ENCODE results near the gene SMYD2. TPM values are rescaled to one million over a fixed set of nuclear protein-coding genes. Genes with fewer than 3 reads are reported as not detected.

SMYD2 gene
- total RNA-seq, 1 donor from 2014 or later: 41.6 TPM

DNA sequence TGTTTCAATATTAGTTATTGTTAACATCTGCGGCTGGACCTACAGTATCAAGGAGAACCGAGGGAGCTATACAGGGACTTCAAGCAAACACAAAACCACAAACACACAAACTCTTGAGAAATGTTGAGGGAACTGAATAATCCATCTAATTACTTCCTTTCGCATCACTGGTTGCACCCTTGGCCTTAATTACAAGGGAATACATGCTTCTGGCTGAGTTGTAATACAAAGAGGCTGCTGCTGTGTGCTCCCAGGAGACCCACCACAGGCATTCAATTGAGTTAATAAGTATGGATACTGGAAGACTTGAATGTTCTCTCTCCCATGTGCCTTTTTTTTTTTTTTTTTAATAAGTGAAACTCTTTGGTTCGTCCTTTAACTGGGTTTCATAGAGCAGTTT lies 16.8 kb upstream of the SMYD2 start:
- H3K27me3 ChIP-seq (ENCODE audit: low read depth): peaks cover 72% of the 10 kb centered on the region
- intact Hi-C loops (cut with DNase I): loop anchor here (5.0 kb wide), 1 partner anchor 63 kb away; no protein-coding TSS in a partner anchor
- ATAC-seq: no peak

DNA sequence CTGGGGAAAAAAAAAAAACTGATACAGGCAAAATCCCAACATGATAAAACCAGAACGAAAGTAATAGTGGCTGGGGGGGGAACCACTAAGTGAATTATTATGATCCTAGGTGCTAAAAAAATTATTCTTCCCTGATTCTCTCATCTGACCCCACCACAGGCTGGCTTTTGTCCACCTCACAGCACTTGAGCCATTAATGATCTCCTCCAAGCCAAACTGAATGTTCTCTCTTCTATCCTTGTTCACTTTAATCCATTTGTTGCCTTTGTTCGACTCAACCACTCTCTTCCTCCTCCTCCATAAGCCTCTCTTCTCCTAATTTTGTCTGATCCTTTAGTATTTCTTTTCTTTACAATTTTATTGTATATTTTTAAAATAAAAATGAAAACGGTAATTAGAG lies 16.0 kb upstream of the SMYD2 start:
- intact Hi-C loops (cut with DNase I): loop anchor here (5.0 kb wide), 1 partner anchor 62 kb away; no protein-coding TSS in a partner anchor

More for the DNA sequence above, 16.8 kb upstream of the SMYD2 start:
- H3K27ac ChIP-seq: no peak overlapping the region
- H3K9me3 ChIP-seq: no peaks in the 10 kb centered on the region
- TF ChIP-seq, protein P1, sequence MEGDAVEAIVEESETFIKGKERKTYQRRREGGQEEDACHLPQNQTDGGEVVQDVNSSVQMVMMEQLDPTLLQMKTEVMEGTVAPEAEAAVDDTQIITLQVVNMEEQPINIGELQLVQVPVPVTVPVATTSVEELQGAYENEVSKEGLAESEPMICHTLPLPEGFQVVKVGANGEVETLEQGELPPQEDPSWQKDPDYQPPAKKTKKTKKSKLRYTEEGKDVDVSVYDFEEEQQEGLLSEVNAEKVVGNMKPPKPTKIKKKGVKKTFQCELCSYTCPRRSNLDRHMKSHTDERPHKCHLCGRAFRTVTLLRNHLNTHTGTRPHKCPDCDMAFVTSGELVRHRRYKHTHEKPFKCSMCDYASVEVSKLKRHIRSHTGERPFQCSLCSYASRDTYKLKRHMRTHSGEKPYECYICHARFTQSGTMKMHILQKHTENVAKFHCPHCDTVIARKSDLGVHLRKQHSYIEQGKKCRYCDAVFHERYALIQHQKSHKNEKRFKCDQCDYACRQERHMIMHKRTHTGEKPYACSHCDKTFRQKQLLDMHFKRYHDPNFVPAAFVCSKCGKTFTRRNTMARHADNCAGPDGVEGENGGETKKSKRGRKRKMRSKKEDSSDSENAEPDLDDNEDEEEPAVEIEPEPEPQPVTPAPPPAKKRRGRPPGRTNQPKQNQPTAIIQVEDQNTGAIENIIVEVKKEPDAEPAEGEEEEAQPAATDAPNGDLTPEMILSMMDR (IDR thresholded peaks at IDR 0.05): no peak
- no peak overlapping the region for H3K4me3 ChIP-seq
- DNase-seq: no peak
- H3K36me3 ChIP-seq: no peaks in the 10 kb centered on the region
- peaks cover 6% of the 10 kb centered on the region for H3K4me1 ChIP-seq

DNA sequence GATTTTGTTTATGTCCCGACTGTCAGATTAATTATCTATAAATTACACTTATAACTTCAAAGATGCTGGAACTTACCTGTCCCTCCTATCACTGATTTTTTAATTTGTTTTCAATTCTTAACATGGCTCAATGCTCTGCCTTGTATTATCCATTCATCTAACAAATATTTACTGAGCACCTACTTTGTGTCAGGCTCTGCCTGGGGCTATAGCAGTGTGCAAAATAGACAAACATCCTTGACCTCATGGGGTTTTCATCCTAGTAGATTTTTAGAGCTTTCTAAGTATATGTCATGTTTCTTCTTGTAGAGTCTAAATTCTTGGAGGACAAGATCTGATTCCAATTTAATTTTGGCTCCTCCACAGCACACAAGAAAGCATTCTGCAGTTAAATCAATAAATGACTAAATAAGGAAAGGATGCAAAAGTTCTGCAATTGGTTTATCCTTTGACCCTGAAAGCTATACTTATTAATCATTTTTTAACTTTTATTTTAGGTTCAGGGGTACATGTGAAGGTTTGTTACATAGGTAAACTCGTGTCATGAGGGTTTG lies 10.8 kb upstream of the SMYD2 start:
- Histone ChIP-seq H3K4me1 (no peaks in the 10 kb centered on the region), H3K9me3 (no peaks in the 10 kb centered on the region), H3K27me3 (ENCODE audit: low read depth) (peaks cover 45% of the 10 kb centered on the region), H3K27ac (no peak overlapping the region), H3K4me3 (no peak overlapping the region), H3K36me3 (no peaks in the 10 kb centered on the region)
- intact Hi-C loops (cut with DNase I): no loop called here
- ATAC-seq (no peak), DNase-seq (no peak)
- TF ChIP-seq, protein P1 (IDR thresholded peaks at IDR 0.05): no peak

More for the DNA sequence above, 16.0 kb upstream of the SMYD2 start:
- H3K27me3 ChIP-seq (ENCODE audit: low read depth): peaks cover 73% of the 10 kb centered on the region
- TF ChIP-seq, protein P1 (IDR thresholded peaks at IDR 0.05): no peak
- ATAC-seq (no peak), DNase-seq (no peak)
- H3K9me3 ChIP-seq: no peaks in the 10 kb centered on the region
- H3K36me3 ChIP-seq: no peaks in the 10 kb centered on the region
- no peak overlapping the region for H3K4me3 ChIP-seq
- no peak overlapping the region for H3K27ac ChIP-seq
- H3K4me1 ChIP-seq: peaks cover 6% of the 10 kb centered on the region

DNA sequence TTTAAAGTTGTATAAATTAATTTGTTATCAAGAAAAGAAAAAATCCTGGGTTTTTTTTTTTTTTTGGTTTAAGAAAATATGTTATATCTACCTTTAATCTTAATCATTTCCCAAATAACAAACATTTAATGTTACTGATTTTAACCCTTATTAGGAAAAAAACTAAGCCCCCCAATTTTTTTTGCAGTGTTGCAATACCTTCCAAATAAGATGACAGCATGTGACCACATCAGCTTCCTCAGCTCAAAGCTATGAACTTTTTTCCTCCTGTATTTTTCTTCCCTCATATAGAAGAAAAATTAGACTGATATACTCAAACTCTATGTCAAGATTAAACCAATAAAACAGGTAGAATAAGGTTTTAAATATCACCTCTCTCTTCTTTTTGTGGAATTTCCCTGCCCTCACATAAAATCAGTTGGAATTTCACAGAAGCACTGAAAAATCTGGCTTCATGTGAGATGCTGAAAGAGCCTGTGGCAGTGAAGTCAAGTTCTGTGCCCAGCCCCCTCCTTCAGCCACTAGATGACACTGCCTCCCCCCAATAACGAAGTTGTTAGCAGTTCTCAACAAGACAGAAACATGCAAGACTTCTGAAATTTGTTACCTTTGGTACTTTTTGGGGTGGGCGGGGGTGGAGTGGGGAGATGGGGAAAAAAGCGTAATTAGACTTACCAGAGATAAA lies 9.6 kb upstream of the SMYD2 start:
- DNase-seq (no peak), ATAC-seq (no peak)
- Histone ChIP-seq H3K4me1 (no peaks in the 10 kb centered on the region), H3K27me3 (ENCODE audit: low read depth) (peaks cover 35% of the 10 kb centered on the region), H3K9me3 (no peaks in the 10 kb centered on the region), H3K36me3 (no peaks in the 10 kb centered on the region), H3K27ac (no peak overlapping the region), H3K4me3 (no peak overlapping the region)
- TF ChIP-seq, protein P1 (IDR thresholded peaks at IDR 0.05): no peak
- intact Hi-C loops (cut with DNase I): no loop called here

DNA sequence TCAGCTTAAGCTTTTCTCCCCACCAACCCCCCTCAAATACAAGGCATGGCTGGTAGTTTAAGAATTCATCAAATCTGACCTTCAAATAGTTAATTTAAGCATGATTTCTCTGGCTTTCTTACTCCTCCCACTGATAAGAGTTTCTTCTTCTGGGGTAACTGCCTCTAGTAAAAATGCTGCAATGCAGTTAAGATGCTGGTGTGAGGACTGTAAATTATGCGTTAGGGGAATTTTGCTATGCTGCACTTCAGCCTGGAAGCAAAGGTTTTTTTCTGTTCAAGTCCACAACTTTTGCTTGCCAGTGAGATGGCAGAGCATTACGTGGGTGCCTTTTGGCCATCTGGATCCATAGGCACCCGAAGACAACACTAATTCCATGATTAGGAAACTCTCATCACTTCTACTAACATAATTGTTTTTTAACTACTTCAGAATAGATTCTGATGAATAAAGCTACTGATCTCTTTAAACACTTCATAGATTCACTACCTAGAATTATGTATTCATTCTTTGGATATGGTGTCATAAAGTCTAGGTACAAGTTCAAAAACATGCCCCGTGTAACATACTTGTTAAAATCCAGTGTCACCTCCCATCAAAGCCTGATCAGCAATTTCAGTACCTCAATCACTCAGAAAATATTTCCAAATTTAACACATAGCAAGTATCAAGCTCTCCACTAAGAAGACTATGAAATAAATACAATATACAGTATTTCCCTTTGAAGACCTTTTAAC lies 8.8 kb upstream of the SMYD2 start:
- intact Hi-C loops (cut with DNase I): no loop called here

More for the DNA sequence above, 8.8 kb upstream of the SMYD2 start:
- Histone ChIP-seq H3K4me1 (no peaks in the 10 kb centered on the region), H3K27me3 (ENCODE audit: low read depth) (peaks cover 28% of the 10 kb centered on the region), H3K4me3 (no peak overlapping the region), H3K36me3 (no peaks in the 10 kb centered on the region), H3K27ac (no peak overlapping the region), H3K9me3 (no peaks in the 10 kb centered on the region)
- ATAC-seq (no peak), DNase-seq (no peak)
- TF ChIP-seq, protein P1 (IDR thresholded peaks at IDR 0.05): no peak

Measured in lower lobe of right lung (tissue), 2 donors.